Fibroblast of lung (primary cell): ENCODE measurements around the gene MYO9A. TPM values are rescaled to one million over a fixed set of nuclear protein-coding genes. Genes with fewer than 3 reads are reported as not detected.

ENCODE experiments used
- DNase-seq, 2 donors: peaks; one replicate each; pipeline versions ENCODE4 v3.0.0 to v3.0.0-alpha.2; 2010; ENCODE audit warnings: low read depth in 2 of 2
- H2AFZ ChIP-seq: 2 replicates; pipeline ENCODE4 v1.5.1; 2012; ENCODE audit warnings: low read length, control low read depth, inconsistent platforms
- H3K27ac ChIP-seq: 2 replicates; pipeline ENCODE4 v1.5.1; 2011; ENCODE audit warnings: low read length, control low read depth; ENCODE audit not compliant: insufficient read depth
- H3K27me3 ChIP-seq: 2 replicates; pipeline ENCODE4 v1.5.1; 2011; ENCODE audit warnings: mild to moderate bottlenecking, low read length; ENCODE audit not compliant: control insufficient read depth, insufficient read depth
- H3K36me3 ChIP-seq: 2 replicates; pipeline ENCODE4 v1.5.1; 2011; ENCODE audit warnings: low read length; ENCODE audit not compliant: control insufficient read depth, insufficient read depth
- H3K4me1 ChIP-seq: 2 replicates; pipeline ENCODE4 v1.5.1; 2011; ENCODE audit warnings: low read length; ENCODE audit not compliant: control insufficient read depth, insufficient read depth; ENCODE audit errors: extremely low read depth
- H3K4me2 ChIP-seq: 2 replicates; pipeline ENCODE4 v1.5.1; 2011; ENCODE audit warnings: low read length, control low read depth; ENCODE audit not compliant: insufficient read depth; ENCODE audit errors: extremely low read depth
- H3K4me3 ChIP-seq, 4 experiments: fragments of 200-600 bp in 1 of 4; sonication (generic) in 1 of 4; replicated peaks in 1 of 4; 2 replicates each; pipeline ENCODE4 v1.5.1; 2011 to 2016; ENCODE audit warnings: low read length in 4 of 4, low read depth in 3 of 4, mild to moderate bottlenecking in 3 of 4, control low read depth in 2 of 4, inconsistent platforms in 1 of 4, mixed read lengths in 1 of 4; ENCODE audit not compliant: insufficient read depth in 1 of 4; ENCODE audit errors: control extremely low read depth in 1 of 4
- H3K79me2 ChIP-seq: 2 replicates; pipeline ENCODE4 v1.5.1; 2012; ENCODE audit warnings: mild to moderate bottlenecking, low read length, inconsistent platforms; ENCODE audit not compliant: control insufficient read depth, insufficient read depth
- H3K9ac ChIP-seq: 2 replicates; pipeline ENCODE4 v1.5.1; 2011; ENCODE audit warnings: mild to moderate bottlenecking, low read length, control low read depth; ENCODE audit not compliant: insufficient read depth
- H3K9me3 ChIP-seq: 2 replicates; pipeline ENCODE4 v1.5.1; 2012; ENCODE audit warnings: low read depth, low read length; ENCODE audit not compliant: control insufficient read depth, insufficient read depth
- H4K20me1 ChIP-seq: 2 replicates; pipeline ENCODE4 v1.5.1; 2011; ENCODE audit warnings: low read length; ENCODE audit not compliant: control insufficient read depth, insufficient read depth; ENCODE audit errors: extremely low read depth
- EZH2 ChIP-seq: IDR thresholded peaks from 2 replicates; pipeline ENCODE4 v1.5.1; 2012; ENCODE audit warnings: low read length, control low read depth, mild to moderate bottlenecking; ENCODE audit errors: missing control alignments
- polyA plus RNA-seq, 2 donors: library from polyadenylated mRNA; depleted of rRNA in 1 of 2; stranded (reverse) in 1 of 2; unstranded in 1 of 2; fragments of >200 nt; gene quantifications; 2 replicates each; pipeline ENCODE4 v1.2.1, GENCODE V29; 2011 to 2012; ENCODE audit warnings: missing spikeins in 1 of 2
- total RNA-seq: library from RNA; depleted of rRNA; stranded (reverse); fragments of >200 nt; gene quantifications from 2 replicates; pipeline ENCODE4 v1.2.1, GENCODE V29; 2014
- TF ChIP-seq, protein P1 (sequence below), 2 donors: IDR thresholded peaks in 1 of 2; conservative IDR thresholded peaks in 1 of 2; 1 replicate in 1 of 2; 2 replicates in 1 of 2; pipeline ENCODE4 v1.5.1; 2011 to 2012; ENCODE audit warnings: low read length in 2 of 2, control low read depth in 1 of 2, inconsistent platforms in 1 of 2, low read depth in 1 of 2, mild to moderate bottlenecking in 1 of 2

MYO9A gene
- total and polyA plus RNA-seq, 2 donors (not counting 1 experiment from before 2014, with no cell fraction given): 12.8 to 48.6 TPM

GRCh38 chr15:71773206-71773859 lies 344.6 kb downstream of the MYO9A start:
- no peak overlapping the region for H3K9ac ChIP-seq
- H3K9me3 ChIP-seq: no peaks in the 10 kb centered on the region
- no peak for DNase-seq
- TF ChIP-seq EZH2: no peak
- TF ChIP-seq, protein P1, sequence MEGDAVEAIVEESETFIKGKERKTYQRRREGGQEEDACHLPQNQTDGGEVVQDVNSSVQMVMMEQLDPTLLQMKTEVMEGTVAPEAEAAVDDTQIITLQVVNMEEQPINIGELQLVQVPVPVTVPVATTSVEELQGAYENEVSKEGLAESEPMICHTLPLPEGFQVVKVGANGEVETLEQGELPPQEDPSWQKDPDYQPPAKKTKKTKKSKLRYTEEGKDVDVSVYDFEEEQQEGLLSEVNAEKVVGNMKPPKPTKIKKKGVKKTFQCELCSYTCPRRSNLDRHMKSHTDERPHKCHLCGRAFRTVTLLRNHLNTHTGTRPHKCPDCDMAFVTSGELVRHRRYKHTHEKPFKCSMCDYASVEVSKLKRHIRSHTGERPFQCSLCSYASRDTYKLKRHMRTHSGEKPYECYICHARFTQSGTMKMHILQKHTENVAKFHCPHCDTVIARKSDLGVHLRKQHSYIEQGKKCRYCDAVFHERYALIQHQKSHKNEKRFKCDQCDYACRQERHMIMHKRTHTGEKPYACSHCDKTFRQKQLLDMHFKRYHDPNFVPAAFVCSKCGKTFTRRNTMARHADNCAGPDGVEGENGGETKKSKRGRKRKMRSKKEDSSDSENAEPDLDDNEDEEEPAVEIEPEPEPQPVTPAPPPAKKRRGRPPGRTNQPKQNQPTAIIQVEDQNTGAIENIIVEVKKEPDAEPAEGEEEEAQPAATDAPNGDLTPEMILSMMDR (conservative IDR thresholded peaks at IDR 0.05 in 1 of 2, IDR thresholded peaks at IDR 0.05 in 1 of 2; ENCODE audit: low read depth in 1 of 2, low read length in 2 of 2): no peak
- no peak overlapping the region for H3K27ac ChIP-seq
- no peaks in the 10 kb centered on the region for H4K20me1 ChIP-seq
- no peaks in the 10 kb centered on the region for H3K79me2 ChIP-seq
- no peak overlapping the region for H3K4me2 ChIP-seq
- H3K4me1 ChIP-seq: no peaks in the 10 kb centered on the region
- no peaks in the 10 kb centered on the region for H3K36me3 ChIP-seq
- no peaks in the 10 kb centered on the region for H3K27me3 ChIP-seq
- no peak overlapping the region for H3K4me3 ChIP-seq
- no peak overlapping the region for H2AFZ ChIP-seq

Other genes starting within 250 kb of the MYO9A start
- gene SENP8, start 253 bp upstream of the MYO9A start, total RNA-seq: 2.6 and 3.0 TPM in 2 replicates
- gene SENP8, start 253 bp upstream of the MYO9A start, polyA plus RNA-seq: 3.0 and 3.5 TPM in 2 replicates
- gene GRAMD2A, start 79.6 kb upstream of the MYO9A start, total RNA-seq: 0.77 and 0.83 TPM in 2 replicates
- gene GRAMD2A, start 79.6 kb upstream of the MYO9A start, polyA plus RNA-seq: 0.09 and 0.15 TPM in 2 replicates
- 926 and 1,892 TPM in 2 replicates for gene PKM, start 113.0 kb upstream of the MYO9A start, total RNA-seq
- 2,521 and 3,546 TPM in 2 replicates for gene PKM, start 113.0 kb upstream of the MYO9A start, polyA plus RNA-seq
- 23.4 and 27.4 TPM in 2 replicates for gene PARP6, start 154.4 kb upstream of the MYO9A start, total RNA-seq
- 31.9 and 37.7 TPM in 2 replicates for gene PARP6, start 154.4 kb upstream of the MYO9A start, polyA plus RNA-seq
- gene CELF6, start 202.0 kb upstream of the MYO9A start, total RNA-seq: 0.17 and 0.26 TPM in 2 replicates
- 0.08 TPM in 1 of 2 replicates, not detected in the other for gene CELF6, start 202.0 kb upstream of the MYO9A start, polyA plus RNA-seq